K562 (cell line): ENCODE results near the gene EME1. TPM values are rescaled to one million over a fixed set of nuclear protein-coding genes. Genes with fewer than 3 reads are reported as not detected.

Experiments used
- DNMT1 ChIP-seq: fragments of 450-650 bp; IDR thresholded peaks from 2 replicates; pipeline ENCODE4 v1.6.1; 2016; ENCODE audit warnings: antibody characterized with exemption, mild to moderate bottlenecking
- EP300 ChIP-seq: IDR thresholded peaks from 2 replicates; pipeline ENCODE4 v1.6.1; 2012; ENCODE audit warnings: low read length, improper control_type of control experiment
- KAT8 ChIP-seq: fragments of 450-650 bp; IDR thresholded peaks from 2 replicates; pipeline ENCODE4 v1.6.1; 2016; ENCODE audit warnings: low read depth, mild to moderate bottlenecking
- ZNF561 ChIP-seq: fragments of 450-650 bp; formaldehyde crosslinking; conservative IDR thresholded peaks from 2 replicates; pipeline ENCODE4 v1.4.0; 2020; ENCODE audit warnings: mild to moderate bottlenecking, moderate library complexity
- polyA plus RNA-seq, 8 experiments: library from polyadenylated mRNA; depleted of rRNA in 4 of 8; stranded (reverse) in 5 of 8; unstranded in 3 of 8; fragments of >200 nt; fragmentation: Nextera tagmentation in 2 of 8; fragmentation: Illumina TruSeq in 1 of 8; extraction: Ambion mirVana in 2 of 8; extraction: Trizol in 1 of 8; gene quantifications; 2 replicates each; pipeline versions ENCODE4 v1.2.1 to v1.2.3, GENCODE V29; 2011 to 2014; ENCODE audit warnings: inconsistent platforms in 1 of 8, missing spikeins in 1 of 8
- total RNA-seq, 7 experiments: library from RNA; depleted of rRNA in 6 of 7; stranded (reverse); fragments of >200 nt in 6 of 7; fragmentation: Illumina TruSeq in 2 of 7; extraction: Trizol in 2 of 7; gene quantifications; 2 replicates each; pipeline versions ENCODE4 v1.2.1 to v1.2.3, GENCODE V29; 2011 to 2021; ENCODE audit warnings: low replicate concordance in 1 of 7
- TF ChIP-seq, protein P1 (sequence below): fragments of 450-650 bp; IDR thresholded peaks from 2 replicates; pipeline ENCODE4 v1.6.1; 2016; ENCODE audit warnings: low read depth
- TF ChIP-seq, protein P2 (sequence below): sonication (generic); formaldehyde crosslinking; IDR thresholded peaks from 2 replicates; pipeline ENCODE4 v1.8.0; 2023; ENCODE audit warnings: mild to moderate bottlenecking, missing genetic modification reagents

The EME1 gene
- total and polyA plus RNA-seq, 9 of the 15 experiments (the other 6 are each of a cell fraction or from before 2014, with no cell fraction given) = 14.6 to 44.1 (median 24.0) TPM

GRCh38 chr17:50348522-50349242, 24.3 kb upstream of the EME1 start (continued):
- TF ChIP-seq, protein P1, sequence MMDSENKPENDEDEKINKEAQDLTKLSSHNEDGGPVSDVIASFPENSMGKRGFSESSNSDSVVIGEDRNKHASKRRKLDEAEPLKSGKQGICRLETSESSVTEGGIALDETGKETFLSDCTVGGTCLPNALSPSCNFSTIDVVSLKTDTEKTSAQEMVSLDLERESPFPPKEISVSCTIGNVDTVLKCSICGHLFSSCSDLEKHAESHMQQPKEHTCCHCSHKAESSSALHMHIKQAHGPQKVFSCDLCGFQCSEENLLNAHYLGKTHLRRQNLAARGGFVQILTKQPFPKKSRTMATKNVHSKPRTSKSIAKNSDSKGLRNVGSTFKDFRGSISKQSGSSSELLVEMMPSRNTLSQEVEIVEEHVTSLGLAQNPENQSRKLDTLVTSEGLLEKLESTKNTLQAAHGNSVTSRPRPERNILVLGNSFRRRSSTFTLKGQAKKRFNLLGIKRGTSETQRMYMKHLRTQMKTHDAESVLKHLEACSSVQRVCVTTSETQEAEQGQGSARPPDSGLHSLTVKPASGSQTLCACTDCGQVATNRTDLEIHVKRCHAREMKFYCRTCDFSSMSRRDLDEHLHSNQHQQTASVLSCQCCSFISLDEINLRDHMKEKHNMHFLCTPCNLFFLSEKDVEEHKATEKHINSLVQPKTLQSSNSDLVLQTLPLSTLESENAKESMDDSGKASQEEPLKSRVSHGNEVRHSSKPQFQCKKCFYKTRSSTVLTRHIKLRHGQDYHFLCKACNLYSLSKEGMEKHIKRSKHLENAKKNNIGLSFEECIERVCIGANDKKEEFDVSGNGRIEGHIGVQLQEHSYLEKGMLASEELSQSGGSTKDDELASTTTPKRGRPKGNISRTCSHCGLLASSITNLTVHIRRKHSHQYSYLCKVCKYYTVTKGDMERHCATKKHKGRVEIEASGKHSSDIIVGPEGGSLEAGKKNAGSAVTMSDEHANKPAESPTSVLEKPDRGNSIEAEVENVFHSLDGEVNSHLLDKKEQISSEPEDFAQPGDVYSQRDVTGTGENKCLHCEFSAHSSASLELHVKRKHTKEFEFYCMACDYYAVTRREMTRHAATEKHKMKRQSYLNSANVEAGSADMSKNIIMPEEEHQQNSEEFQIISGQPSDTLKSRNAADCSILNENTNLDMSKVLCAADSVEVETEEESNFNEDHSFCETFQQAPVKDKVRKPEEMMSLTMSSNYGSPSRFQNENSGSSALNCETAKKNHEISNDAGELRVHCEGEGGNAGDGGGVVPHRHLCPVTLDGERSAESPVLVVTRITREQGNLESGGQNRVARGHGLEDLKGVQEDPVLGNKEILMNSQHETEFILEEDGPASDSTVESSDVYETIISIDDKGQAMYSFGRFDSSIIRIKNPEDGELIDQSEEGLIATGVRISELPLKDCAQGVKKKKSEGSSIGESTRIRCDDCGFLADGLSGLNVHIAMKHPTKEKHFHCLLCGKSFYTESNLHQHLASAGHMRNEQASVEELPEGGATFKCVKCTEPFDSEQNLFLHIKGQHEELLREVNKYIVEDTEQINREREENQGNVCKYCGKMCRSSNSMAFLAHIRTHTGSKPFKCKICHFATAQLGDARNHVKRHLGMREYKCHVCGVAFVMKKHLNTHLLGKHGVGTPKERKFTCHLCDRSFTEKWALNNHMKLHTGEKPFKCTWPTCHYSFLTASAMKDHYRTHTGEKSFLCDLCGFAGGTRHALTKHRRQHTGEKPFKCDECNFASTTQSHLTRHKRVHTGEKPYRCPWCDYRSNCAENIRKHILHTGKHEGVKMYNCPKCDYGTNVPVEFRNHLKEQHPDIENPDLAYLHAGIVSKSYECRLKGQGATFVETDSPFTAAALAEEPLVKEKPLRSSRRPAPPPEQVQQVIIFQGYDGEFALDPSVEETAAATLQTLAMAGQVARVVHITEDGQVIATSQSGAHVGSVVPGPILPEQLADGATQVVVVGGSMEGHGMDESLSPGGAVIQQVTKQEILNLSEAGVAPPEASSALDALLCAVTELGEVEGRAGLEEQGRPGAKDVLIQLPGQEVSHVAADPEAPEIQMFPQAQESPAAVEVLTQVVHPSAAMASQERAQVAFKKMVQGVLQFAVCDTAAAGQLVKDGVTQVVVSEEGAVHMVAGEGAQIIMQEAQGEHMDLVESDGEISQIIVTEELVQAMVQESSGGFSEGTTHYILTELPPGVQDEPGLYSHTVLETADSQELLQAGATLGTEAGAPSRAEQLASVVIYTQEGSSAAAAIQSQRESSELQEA = no peak
- no peak for TF ChIP-seq EP300
- TF ChIP-seq, protein P2, sequence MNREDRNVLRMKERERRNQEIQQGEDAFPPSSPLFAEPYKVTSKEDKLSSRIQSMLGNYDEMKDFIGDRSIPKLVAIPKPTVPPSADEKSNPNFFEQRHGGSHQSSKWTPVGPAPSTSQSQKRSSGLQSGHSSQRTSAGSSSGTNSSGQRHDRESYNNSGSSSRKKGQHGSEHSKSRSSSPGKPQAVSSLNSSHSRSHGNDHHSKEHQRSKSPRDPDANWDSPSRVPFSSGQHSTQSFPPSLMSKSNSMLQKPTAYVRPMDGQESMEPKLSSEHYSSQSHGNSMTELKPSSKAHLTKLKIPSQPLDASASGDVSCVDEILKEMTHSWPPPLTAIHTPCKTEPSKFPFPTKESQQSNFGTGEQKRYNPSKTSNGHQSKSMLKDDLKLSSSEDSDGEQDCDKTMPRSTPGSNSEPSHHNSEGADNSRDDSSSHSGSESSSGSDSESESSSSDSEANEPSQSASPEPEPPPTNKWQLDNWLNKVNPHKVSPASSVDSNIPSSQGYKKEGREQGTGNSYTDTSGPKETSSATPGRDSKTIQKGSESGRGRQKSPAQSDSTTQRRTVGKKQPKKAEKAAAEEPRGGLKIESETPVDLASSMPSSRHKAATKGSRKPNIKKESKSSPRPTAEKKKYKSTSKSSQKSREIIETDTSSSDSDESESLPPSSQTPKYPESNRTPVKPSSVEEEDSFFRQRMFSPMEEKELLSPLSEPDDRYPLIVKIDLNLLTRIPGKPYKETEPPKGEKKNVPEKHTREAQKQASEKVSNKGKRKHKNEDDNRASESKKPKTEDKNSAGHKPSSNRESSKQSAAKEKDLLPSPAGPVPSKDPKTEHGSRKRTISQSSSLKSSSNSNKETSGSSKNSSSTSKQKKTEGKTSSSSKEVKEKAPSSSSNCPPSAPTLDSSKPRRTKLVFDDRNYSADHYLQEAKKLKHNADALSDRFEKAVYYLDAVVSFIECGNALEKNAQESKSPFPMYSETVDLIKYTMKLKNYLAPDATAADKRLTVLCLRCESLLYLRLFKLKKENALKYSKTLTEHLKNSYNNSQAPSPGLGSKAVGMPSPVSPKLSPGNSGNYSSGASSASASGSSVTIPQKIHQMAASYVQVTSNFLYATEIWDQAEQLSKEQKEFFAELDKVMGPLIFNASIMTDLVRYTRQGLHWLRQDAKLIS (CRISPR knock-in tag) = no peak
- no peak for TF ChIP-seq ZNF561 (CRISPR knock-in tag)
- no peak for TF ChIP-seq KAT8
- TF ChIP-seq DNMT1 = no peak
